AG10803 (cell line): Measurements from ENCODE around the gene INTS14.

Experiments
- DNase-seq: peaks from one replicate; pipeline ENCODE4 v3.0.0; 2010; ENCODE audit warnings: low read depth
- H3K4me3 ChIP-seq: 2 replicates; pipeline ENCODE4 v1.5.1; 2011; ENCODE audit warnings: mild to moderate bottlenecking, low read length, control low read depth
- CTCF ChIP-seq: conservative IDR thresholded peaks from 2 replicates; pipeline ENCODE4 v1.5.1; 2011; ENCODE audit warnings: mild to moderate bottlenecking, low read length, control low read depth, inconsistent platforms

Gene INTS14

GRCh38 chr15:65610871-65611718, at the start of gene INTS14:
INTS14 (minus strand) TSS chr15:65611131; CDS start chr15:65607380, 3,751 bp downstream.
- peak; percentile 97 for DNase-seq
- peak within 1 kb of the TSS; percentile 82 for H3K4me3 ChIP-seq
- TF ChIP-seq CTCF, result peak; percentile 43

- TF ChIP-seq CTCF, result no peak
- no peak for DNase-seq
- no peak overlapping the region for H3K4me3 ChIP-seq
Measured at GRCh38 chr15:65659502-65660052, 48.6 kb upstream of the INTS14 start.

GRCh38 chr15:65655457-65655856, 44.5 kb upstream of the INTS14 start:
- no peak overlapping the region for H3K4me3 ChIP-seq
- no peak for TF ChIP-seq CTCF
- no peak for DNase-seq

- no peak for TF ChIP-seq CTCF
- DNase-seq, result peak; percentile 61
- H3K4me3 ChIP-seq, result no peak overlapping the region
Measured at GRCh38 chr15:65655026-65655425, 44.1 kb upstream of the INTS14 start.

GRCh38 chr15:65653801-65654521, 43.0 kb upstream of the INTS14 start:
- no peak overlapping the region for H3K4me3 ChIP-seq
- TF ChIP-seq CTCF, result no peak
- DNase-seq, result peak; percentile 37

- DNase-seq, result peak; percentile 54
- no peak for TF ChIP-seq CTCF
- no peak overlapping the region for H3K4me3 ChIP-seq
Measured at GRCh38 chr15:65653341-65653740, 42.4 kb upstream of the INTS14 start.
